Cardiac fibroblast (primary cell): ENCODE data around the gene FSHB.
"Not testable (repeated sequence)": the region's sequence is repeated elsewhere in the genome, so short reads cannot be mapped to it uniquely, and the experiment has no call there.

Source experiments
- DNase-seq, 2 donors: peaks; one replicate each; pipeline versions ENCODE4 v3.0.0 to v3.0.0-alpha.2; 2010; ENCODE audit warnings: low read depth in 2 of 2
- H3K4me3 ChIP-seq, 2 donors: replicated peaks in 1 of 2; 1 replicate in 1 of 2; 2 replicates in 1 of 2; pipeline ENCODE4 v1.5.1; 2011; ENCODE audit warnings: low read depth in 2 of 2, low read length in 2 of 2, mild to moderate bottlenecking in 2 of 2, moderate library complexity in 1 of 2
- CTCF ChIP-seq: IDR thresholded peaks from one replicate; pipeline ENCODE4 v1.5.1; 2011; ENCODE audit warnings: low read depth, mild to moderate bottlenecking, low read length, inconsistent platforms

FSHB gene

GRCh38 chr11:30260813-30261212, 30.0 kb downstream of the FSHB start:
- no peak overlapping the region for H3K4me3 ChIP-seq
- DNase-seq: no peak
- TF ChIP-seq CTCF: no peak

- TF ChIP-seq CTCF: no peak
Measured at GRCh38 chr11:30261821-30262220, 31.0 kb downstream of the FSHB start.

GRCh38 chr11:30268638-30269037, 37.8 kb downstream of the FSHB start:
- H3K4me3 ChIP-seq, DNase-seq: not testable (repeated sequence)

More at GRCh38 chr11:30261821-30262220, 31.0 kb downstream of the FSHB start:
- no peak for DNase-seq
- no peak overlapping the region for H3K4me3 ChIP-seq

GRCh38 chr11:30270671-30271070, 39.9 kb downstream of the FSHB start:
- no peak for DNase-seq
- TF ChIP-seq CTCF: no peak
- no peak overlapping the region for H3K4me3 ChIP-seq

GRCh38 chr11:30277176-30277575, 46.4 kb downstream of the FSHB start:
- H3K4me3 ChIP-seq: no peak overlapping the region
- TF ChIP-seq CTCF: no peak
- no peak for DNase-seq

- H3K4me3 ChIP-seq: no peak overlapping the region
- DNase-seq: no peak
Measured at GRCh38 chr11:30279796-30280195, 49.0 kb downstream of the FSHB start.

GRCh38 chr11:30281476-30282288, 50.9 kb downstream of the FSHB start:
- no peak for DNase-seq
- H3K4me3 ChIP-seq: no peak overlapping the region
- no peak for TF ChIP-seq CTCF

More at GRCh38 chr11:30279796-30280195, 49.0 kb downstream of the FSHB start:
- TF ChIP-seq CTCF: no peak
